ENCODE results near the gene POFUT2. TPM values are rescaled to one million over a fixed set of nuclear protein-coding genes. Genes with fewer than 3 reads are reported as not detected.

Gene POFUT2
- total RNA-seq, 1 donor from 2014 or later: 31.9 TPM

- H3K27ac Mint-ChIP-seq (ENCODE audit: unreplicated experiment): no peak overlapping the region
- no peak for TF ChIP-seq CTCF (IDR thresholded peaks at IDR 0.05; ENCODE audit: partially characterized antibody, unreplicated experiment)
- H3K27me3 Mint-ChIP-seq (ENCODE audit: unreplicated experiment): peaks cover 14% of the 10 kb centered on the region
- no peak for DNase-seq
- peaks cover 23% of the 10 kb centered on the region for H3K9me3 Mint-ChIP-seq (ENCODE audit: unreplicated experiment)
- peak overlapping the region; percentile 39 for H3K4me3 Mint-ChIP-seq (ENCODE audit: unreplicated experiment)
- peaks cover 47% of the 10 kb centered on the region for H3K4me1 Mint-ChIP-seq (ENCODE audit: low read depth, unreplicated experiment)
- peaks cover 13% of the 10 kb centered on the region for H3K36me3 Mint-ChIP-seq (ENCODE audit: unreplicated experiment)
These were observed 3.9 kb downstream of the POFUT2 start for GRCh38 chr21:45283611-45284455.

- H3K4me1 Mint-ChIP-seq (ENCODE audit: low read depth, unreplicated experiment): peaks cover 46% of the 10 kb centered on the region
- H3K9me3 Mint-ChIP-seq (ENCODE audit: unreplicated experiment): peaks cover 23% of the 10 kb centered on the region
- H3K27ac Mint-ChIP-seq (ENCODE audit: unreplicated experiment): peak overlapping the region; percentile 22
- no peak for TF ChIP-seq CTCF (IDR thresholded peaks at IDR 0.05; ENCODE audit: partially characterized antibody, unreplicated experiment)
- peak overlapping the region; percentile 39 for H3K4me3 Mint-ChIP-seq (ENCODE audit: unreplicated experiment)
- peaks cover 13% of the 10 kb centered on the region for H3K36me3 Mint-ChIP-seq (ENCODE audit: unreplicated experiment)
- H3K27me3 Mint-ChIP-seq (ENCODE audit: unreplicated experiment): peaks cover 16% of the 10 kb centered on the region
- DNase-seq: no peak
These were observed 4.6 kb downstream of the POFUT2 start for GRCh38 chr21:45283035-45283610.

GRCh38 chr21:45282283-45283034 is 5.2 kb downstream of the POFUT2 start:
- no peak for DNase-seq

GRCh38 chr21:45281411-45282282 is 6.0 kb downstream of the POFUT2 start:
- H3K36me3 Mint-ChIP-seq (ENCODE audit: unreplicated experiment): peaks cover 13% of the 10 kb centered on the region
- TF ChIP-seq CTCF (IDR thresholded peaks at IDR 0.05; ENCODE audit: partially characterized antibody, unreplicated experiment): peak; percentile 34
- peaks cover 23% of the 10 kb centered on the region for H3K9me3 Mint-ChIP-seq (ENCODE audit: unreplicated experiment)
- H3K4me3 Mint-ChIP-seq (ENCODE audit: unreplicated experiment): peak overlapping the region; percentile 60
- peaks cover 16% of the 10 kb centered on the region for H3K27me3 Mint-ChIP-seq (ENCODE audit: unreplicated experiment)
- peak overlapping the region; percentile 97 for H3K27ac Mint-ChIP-seq (ENCODE audit: unreplicated experiment)
- peak; percentile 81 for DNase-seq
- peaks cover 46% of the 10 kb centered on the region for H3K4me1 Mint-ChIP-seq (ENCODE audit: low read depth, unreplicated experiment)

More at GRCh38 chr21:45282283-45283034, 5.2 kb downstream of the POFUT2 start:
- peak overlapping the region; percentile 42 for H3K4me3 Mint-ChIP-seq (ENCODE audit: unreplicated experiment)
- peaks cover 23% of the 10 kb centered on the region for H3K9me3 Mint-ChIP-seq (ENCODE audit: unreplicated experiment)
- peaks cover 16% of the 10 kb centered on the region for H3K27me3 Mint-ChIP-seq (ENCODE audit: unreplicated experiment)
- H3K36me3 Mint-ChIP-seq (ENCODE audit: unreplicated experiment): peaks cover 13% of the 10 kb centered on the region
- H3K27ac Mint-ChIP-seq (ENCODE audit: unreplicated experiment): peak overlapping the region; percentile 38
- H3K4me1 Mint-ChIP-seq (ENCODE audit: low read depth, unreplicated experiment): peaks cover 46% of the 10 kb centered on the region
- no peak for TF ChIP-seq CTCF (IDR thresholded peaks at IDR 0.05; ENCODE audit: partially characterized antibody, unreplicated experiment)

Measured in glutamatergic neuron (in vitro differentiated cells).